ENCODE measurements around the gene RHBDL1. TPM values are rescaled to one million over a fixed set of nuclear protein-coding genes. Genes with fewer than 3 reads are reported as not detected.

The RHBDL1 gene
- total and polyA plus RNA-seq, 2 donors (not counting 3 experiments of a cell fraction or from before 2014, with no cell fraction given), result 1.1 to 1.8 TPM

DNA sequence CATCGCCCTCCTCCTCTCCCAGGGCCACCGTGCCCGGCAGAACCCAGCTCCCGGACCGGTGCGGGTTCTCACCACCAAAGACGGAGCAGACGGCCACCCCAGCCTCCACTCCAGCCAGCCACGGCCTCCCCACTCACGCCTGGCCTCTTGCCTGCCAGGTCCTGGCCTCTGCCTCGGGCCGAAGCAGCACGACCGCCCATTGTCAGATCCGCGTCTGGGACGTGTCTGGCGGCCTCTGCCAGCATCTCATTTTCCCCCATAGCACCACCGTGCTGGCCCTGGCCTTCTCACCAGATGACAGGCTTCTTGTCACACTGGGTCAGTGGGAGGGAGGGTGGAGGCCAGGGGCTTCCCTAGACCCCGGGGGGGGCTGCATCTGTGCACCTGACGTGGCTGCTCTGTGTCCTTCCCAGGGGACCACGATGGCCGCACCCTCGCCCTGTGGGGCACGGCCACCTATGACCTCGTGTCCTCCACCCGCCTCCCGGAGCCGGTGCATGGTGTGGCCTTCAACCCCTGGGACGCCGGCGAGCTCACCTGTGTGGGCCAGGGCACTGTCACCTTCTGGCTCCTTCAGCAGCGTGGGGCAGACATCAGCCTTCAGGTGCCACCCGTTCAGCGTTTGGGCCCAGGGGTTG is 14.2 kb upstream of the RHBDL1 start:
- POLR2A ChIA-PET, result interaction anchor here (0.7 kb wide), 1 partner anchor 13 kb away, joined by 3 read pairs; no protein-coding TSS in a partner anchor
- intact Hi-C loops (cut with micrococcal nuclease) (no loop called here), dilution Hi-C loops (cut with MboI; ENCODE audit: extremely low pct_ligation_motif_present, low sequenced_read_pairs) (no loop called here)

More for the DNA sequence above, 14.2 kb upstream of the RHBDL1 start:
- Histone ChIP-seq H3K27ac (ENCODE audit: insufficient read depth, low read depth, low read length) (no peak overlapping the region), H3K36me3 (ENCODE audit: control insufficient read depth in 2 of 2, extremely low read depth in 1 of 2, insufficient read depth in 2 of 2, low read length in 2 of 2) (peaks cover 0 to 3% of the 10 kb centered on the region in 2 experiments), H2AFZ (ENCODE audit: low read depth, low read length) (no peak overlapping the region), H3K9ac (replicated peaks; ENCODE audit: extremely low read depth, insufficient read depth, low read length) (no peak overlapping the region), H3K4me3 (replicated peaks in 1 of 3; ENCODE audit: insufficient read depth in 1 of 3, low read depth in 1 of 3, low read length in 3 of 3) (no peak overlapping the region), H4K20me1 (replicated peaks; ENCODE audit: control insufficient read depth, extremely low read depth, insufficient read depth, low read length) (no peaks in the 10 kb centered on the region), H3K9me1 (replicated peaks; ENCODE audit: control insufficient read depth, extremely low read depth, insufficient read depth, low read length) (no peaks in the 10 kb centered on the region), H3K27me3 (ENCODE audit: control insufficient read depth in 2 of 2, insufficient read depth in 2 of 2, low read length in 2 of 2) (no peaks in the 10 kb centered on the region), H3K79me2 (ENCODE audit: control insufficient read depth, insufficient read depth, low read length) (no peaks in the 10 kb centered on the region), H3K9me3 (replicated peaks; ENCODE audit: control insufficient read depth, insufficient read depth, low read length) (no peaks in the 10 kb centered on the region), H3K4me2 (ENCODE audit: insufficient read depth, low read length) (no peak overlapping the region), H3K4me1 (ENCODE audit: control insufficient read depth, extremely low read depth, insufficient read depth, low read length) (no peaks in the 10 kb centered on the region)
- BruUV-seq (replicated peaks), result no TSS peak
- CTCF ChIA-PET, result interaction anchor here (0.7 to 1.9 kb wide), 10 partner anchors 10 to 135 kb away, joined by 3 to 16 read pairs (median 3); partner anchors contain the start of genes METTL26 and WDR90
- FAIRE-seq (no peak), DNase-seq (ENCODE audit: low read depth, low spot score) (no peak)
- TF ChIP-seq CTCF (IDR thresholded peaks at IDR 0.05; ENCODE audit: extremely low read depth in 1 of 2, insufficient read depth in 1 of 2, low read depth in 1 of 2, low read length in 2 of 2) (no peak), EZH2 (IDR thresholded peaks at IDR 0.05; ENCODE audit: borderline replicate concordance, low read depth, low read length, severe bottlenecking) (no peak)

All from endothelial cell of umbilical vein (primary cell).